WTC11 (cell line): Measurements from ENCODE around the gene CEP44. TPM values are rescaled to one million over a fixed set of nuclear protein-coding genes. Genes with fewer than 3 reads are reported as not detected.

Experiments
- ATAC-seq: fragments of 200-7000 bp; cut with Tn5 transposase; 2 replicates; pipeline ENCODE4 v1.10.0; 2021; ENCODE audit warnings: mild to moderate bottlenecking, moderate library complexity
- CTCF ChIA-PET: fragments of 300-600 bp; sonication (Branson Sonifier 250); formaldehyde crosslinking; loops from one replicate; lab custom pipeline; 2021; ENCODE audit warnings: antibody characterized with exemption; lab: Charles Lee
- POLR2A ChIA-PET: fragments of 350-600 bp; sonication (Branson Sonifier 250); formaldehyde crosslinking; loops from one replicate; lab custom pipeline; 2021; ENCODE audit warnings: antibody characterized with exemption; lab: Charles Lee
- DNase-seq: peaks from one replicate; pipeline ENCODE4 v3.0.0; 2021; ENCODE audit warnings: low spot score
- H3K27ac Mint-ChIP-seq: 2 replicates; pipeline ENCODE4 v1.8.0; 2021; ENCODE audit warnings: mixed read lengths
- H3K27me3 Mint-ChIP-seq: 2 replicates; pipeline ENCODE4 v1.8.0; 2021; ENCODE audit warnings: low read depth, mild to moderate bottlenecking, moderate library complexity, mixed read lengths
- H3K36me3 Mint-ChIP-seq: 2 replicates; pipeline ENCODE4 v1.8.0; 2021; ENCODE audit warnings: mixed read lengths
- H3K4me1 Mint-ChIP-seq: 2 replicates; pipeline ENCODE4 v1.8.0; 2022; ENCODE audit warnings: mixed read lengths
- H3K4me3 Mint-ChIP-seq: 2 replicates; pipeline ENCODE4 v1.8.0; 2021; ENCODE audit warnings: mild to moderate bottlenecking, moderate library complexity, mixed read lengths
- H3K9me3 Mint-ChIP-seq: 2 replicates; pipeline ENCODE4 v1.8.0; 2021; ENCODE audit warnings: mixed read lengths
- ATF3 ChIP-seq: sonication (generic); formaldehyde crosslinking; conservative IDR thresholded peaks from 2 replicates; pipeline ENCODE4 v1.8.1; 2022; ENCODE audit warnings: mild to moderate bottlenecking, missing genetic modification reagents
- CREB1 ChIP-seq: sonication (generic); formaldehyde crosslinking; IDR thresholded peaks from 2 replicates; pipeline ENCODE4 v1.8.0; 2023; ENCODE audit warnings: mild to moderate bottlenecking, missing genetic modification reagents
- CREM ChIP-seq: sonication (generic); formaldehyde crosslinking; IDR thresholded peaks from 2 replicates; pipeline ENCODE4 v1.8.1; 2022; ENCODE audit warnings: mild to moderate bottlenecking, missing genetic modification reagents, moderate library complexity
- E2F1 ChIP-seq: sonication (generic); formaldehyde crosslinking; IDR thresholded peaks from 2 replicates; pipeline ENCODE4 v1.8.0; 2022; ENCODE audit warnings: mild to moderate bottlenecking, missing genetic modification reagents
- ESRRA ChIP-seq: sonication (generic); formaldehyde crosslinking; IDR thresholded peaks from 2 replicates; pipeline ENCODE4 v1.8.1; 2022; ENCODE audit warnings: mild to moderate bottlenecking, missing genetic modification reagents, borderline replicate concordance
- FOXJ3 ChIP-seq: sonication (generic); formaldehyde crosslinking; IDR thresholded peaks from 2 replicates; pipeline ENCODE4 v1.9.0; 2021; ENCODE audit warnings: missing genetic modification reagents, mild to moderate bottlenecking, borderline replicate concordance
- FOXP4 ChIP-seq: sonication (generic); formaldehyde crosslinking; IDR thresholded peaks from 2 replicates; pipeline ENCODE4 v1.8.0; 2022; ENCODE audit warnings: mild to moderate bottlenecking, missing genetic modification reagents
- HMGXB4 ChIP-seq: sonication (generic); formaldehyde crosslinking; IDR thresholded peaks from 2 replicates; pipeline ENCODE4 v1.8.1; 2023; ENCODE audit warnings: mild to moderate bottlenecking, moderate library complexity, missing genetic modification reagents
- JAZF1 ChIP-seq: fragments of 250-450 bp; sonication (Bioruptor Pico); IDR thresholded peaks from 2 replicates; pipeline ENCODE4 v1.9.0; 2021; ENCODE audit warnings: moderate library complexity, mild to moderate bottlenecking, inconsistent platforms
- NFATC4 ChIP-seq: fragments of 250-450 bp; sonication (Bioruptor Pico); IDR thresholded peaks from 2 replicates; pipeline ENCODE4 v1.9.0; 2021; ENCODE audit warnings: mild to moderate bottlenecking
- RELA ChIP-seq: sonication (generic); formaldehyde crosslinking; IDR thresholded peaks from 2 replicates; pipeline ENCODE4 v1.8.1; 2022; ENCODE audit warnings: missing genetic modification reagents, mild to moderate bottlenecking, borderline replicate concordance
- RORB ChIP-seq: fragments of 250-450 bp; sonication (Bioruptor Pico); IDR thresholded peaks from 2 replicates; pipeline ENCODE4 v1.9.0; 2021; ENCODE audit warnings: mild to moderate bottlenecking
- SP1 ChIP-seq: sonication (generic); formaldehyde crosslinking; conservative IDR thresholded peaks from 2 replicates; pipeline ENCODE4 v1.8.1; 2022; ENCODE audit warnings: missing genetic modification reagents
- ZMAT4 ChIP-seq: fragments of 250-450 bp; sonication (Bioruptor Pico); IDR thresholded peaks from 2 replicates; pipeline ENCODE4 v1.9.0; 2021; ENCODE audit warnings: mild to moderate bottlenecking
- ZNF317 ChIP-seq: sonication (generic); formaldehyde crosslinking; IDR thresholded peaks from 2 replicates; pipeline ENCODE4 v1.8.1; 2023; ENCODE audit warnings: low read depth, mild to moderate bottlenecking, moderate library complexity, missing genetic modification reagents, borderline replicate concordance
- ZNF416 ChIP-seq: fragments of 250-450 bp; sonication (Bioruptor Pico); IDR thresholded peaks from 2 replicates; pipeline ENCODE4 v1.9.0; 2021; ENCODE audit warnings: mild to moderate bottlenecking, inconsistent platforms
- total RNA-seq: library from RNA; stranded (reverse); gene quantifications from 3 replicates; pipeline ENCODE4 v1.2.3, GENCODE V29; 2021
- TF ChIP-seq, protein P1 (sequence below): fragments of 250-450 bp; sonication (Bioruptor Pico); IDR thresholded peaks from 2 replicates; pipeline ENCODE4 v2.1.2; 2022; ENCODE audit warnings: mild to moderate bottlenecking, moderate library complexity
- TF ChIP-seq, protein P2 (sequence below): fragments of 250-450 bp; sonication (Bioruptor Pico); IDR thresholded peaks from 2 replicates; pipeline ENCODE4 v1.9.0; 2021; ENCODE audit warnings: moderate library complexity, mild to moderate bottlenecking, inconsistent platforms, borderline replicate concordance
- TF ChIP-seq, protein P3 (sequence below): sonication (generic); formaldehyde crosslinking; IDR thresholded peaks from 2 replicates; pipeline ENCODE4 v1.8.1; 2022; ENCODE audit warnings: missing genetic modification reagents, borderline replicate concordance
- TF ChIP-seq, protein P4 (sequence below): sonication (generic); formaldehyde crosslinking; IDR thresholded peaks from 2 replicates; pipeline ENCODE4 v1.8.1; 2022; ENCODE audit warnings: low read depth, missing genetic modification reagents, borderline replicate concordance
- TF ChIP-seq, protein P5 (sequence below): sonication (generic); formaldehyde crosslinking; IDR thresholded peaks from 2 replicates; pipeline ENCODE4 v1.8.0; 2023; ENCODE audit warnings: missing genetic modification reagents

Gene CEP44
- total RNA-seq, 1 experiment from 2014 or later, result 17.9 TPM

- TF ChIP-seq, protein P1, sequence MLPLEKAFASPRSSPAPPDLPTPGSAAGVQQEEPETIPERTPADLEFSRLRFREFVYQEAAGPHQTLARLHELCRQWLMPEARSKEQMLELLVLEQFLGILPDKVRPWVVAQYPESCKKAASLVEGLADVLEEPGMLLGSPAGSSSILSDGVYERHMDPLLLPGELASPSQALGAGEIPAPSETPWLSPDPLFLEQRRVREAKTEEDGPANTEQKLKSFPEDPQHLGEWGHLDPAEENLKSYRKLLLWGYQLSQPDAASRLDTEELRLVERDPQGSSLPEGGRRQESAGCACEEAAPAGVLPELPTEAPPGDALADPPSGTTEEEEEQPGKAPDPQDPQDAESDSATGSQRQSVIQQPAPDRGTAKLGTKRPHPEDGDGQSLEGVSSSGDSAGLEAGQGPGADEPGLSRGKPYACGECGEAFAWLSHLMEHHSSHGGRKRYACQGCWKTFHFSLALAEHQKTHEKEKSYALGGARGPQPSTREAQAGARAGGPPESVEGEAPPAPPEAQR (CRISPR knock-in tag), result no peak
- no peak for TF ChIP-seq HMGXB4 (CRISPR knock-in tag)
- TF ChIP-seq ZNF416 (CRISPR knock-in tag), result no peak
- no peak for TF ChIP-seq FOXJ3 (CRISPR knock-in tag)
- TF ChIP-seq, protein P2, sequence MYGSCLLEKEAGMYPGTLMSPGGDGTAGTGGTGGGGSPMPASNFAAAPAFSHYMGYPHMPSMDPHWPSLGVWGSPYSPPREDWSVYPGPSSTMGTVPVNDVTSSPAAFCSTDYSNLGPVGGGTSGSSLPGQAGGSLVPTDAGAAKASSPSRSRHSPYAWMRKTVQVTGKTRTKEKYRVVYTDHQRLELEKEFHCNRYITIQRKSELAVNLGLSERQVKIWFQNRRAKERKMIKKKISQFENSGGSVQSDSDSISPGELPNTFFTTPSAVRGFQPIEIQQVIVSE (CRISPR knock-in tag), result no peak
Measured at GRCh38 chr4:174277433-174277832, 6.3 kb upstream of the CEP44 start (continued).

GRCh38 chr4:174278467-174278866, 5.2 kb upstream of the CEP44 start:
- no peaks in the 10 kb centered on the region for H3K9me3 Mint-ChIP-seq
- no peak overlapping the region for H3K4me3 Mint-ChIP-seq
- TF ChIP-seq FOXP4 (CRISPR knock-in tag) (no peak), E2F1 (CRISPR knock-in tag) (no peak), ZMAT4 (CRISPR knock-in tag) (no peak), CREM (CRISPR knock-in tag) (no peak)
- no peaks in the 10 kb centered on the region for H3K27me3 Mint-ChIP-seq
- ATAC-seq, result no peak
- CTCF ChIA-PET, result no interaction called here
- peaks cover 6% of the 10 kb centered on the region for H3K4me1 Mint-ChIP-seq
- POLR2A ChIA-PET, result no interaction called here
- H3K27ac Mint-ChIP-seq, result no peak overlapping the region
- DNase-seq, result no peak
- H3K36me3 Mint-ChIP-seq, result no peaks in the 10 kb centered on the region

GRCh38 chr4:174279433-174280155, 4.1 kb upstream of the CEP44 start:
- H3K27me3 Mint-ChIP-seq, result no peaks in the 10 kb centered on the region
- no peak overlapping the region for H3K27ac Mint-ChIP-seq
- DNase-seq (no peak), ATAC-seq (no peak)
- H3K4me1 Mint-ChIP-seq, result peaks cover 9% of the 10 kb centered on the region
- POLR2A ChIA-PET, result no interaction called here
- H3K9me3 Mint-ChIP-seq, result no peaks in the 10 kb centered on the region
- no peak overlapping the region for H3K4me3 Mint-ChIP-seq
- CTCF ChIA-PET, result no interaction called here
- H3K36me3 Mint-ChIP-seq, result no peaks in the 10 kb centered on the region
- TF ChIP-seq RELA (CRISPR knock-in tag) (no peak), ZNF317 (CRISPR knock-in tag) (no peak), JAZF1 (no peak), RORB (no peak), CREB1 (no peak), ESRRA (no peak), SP1 (CRISPR knock-in tag) (no peak), NFATC4 (CRISPR knock-in tag) (no peak), ATF3 (no peak)
- TF ChIP-seq, protein P3, sequence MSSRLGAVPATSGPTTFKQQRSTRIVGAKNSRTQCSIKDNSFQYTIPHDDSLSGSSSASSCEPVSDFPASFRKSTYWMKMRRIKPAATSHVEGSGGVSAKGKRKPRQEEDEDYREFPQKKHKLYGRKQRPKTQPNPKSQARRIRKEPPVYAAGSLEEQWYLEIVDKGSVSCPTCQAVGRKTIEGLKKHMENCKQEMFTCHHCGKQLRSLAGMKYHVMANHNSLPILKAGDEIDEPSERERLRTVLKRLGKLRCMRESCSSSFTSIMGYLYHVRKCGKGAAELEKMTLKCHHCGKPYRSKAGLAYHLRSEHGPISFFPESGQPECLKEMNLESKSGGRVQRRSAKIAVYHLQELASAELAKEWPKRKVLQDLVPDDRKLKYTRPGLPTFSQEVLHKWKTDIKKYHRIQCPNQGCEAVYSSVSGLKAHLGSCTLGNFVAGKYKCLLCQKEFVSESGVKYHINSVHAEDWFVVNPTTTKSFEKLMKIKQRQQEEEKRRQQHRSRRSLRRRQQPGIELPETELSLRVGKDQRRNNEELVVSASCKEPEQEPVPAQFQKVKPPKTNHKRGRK (CRISPR knock-in tag), result no peak
- TF ChIP-seq, protein P4, sequence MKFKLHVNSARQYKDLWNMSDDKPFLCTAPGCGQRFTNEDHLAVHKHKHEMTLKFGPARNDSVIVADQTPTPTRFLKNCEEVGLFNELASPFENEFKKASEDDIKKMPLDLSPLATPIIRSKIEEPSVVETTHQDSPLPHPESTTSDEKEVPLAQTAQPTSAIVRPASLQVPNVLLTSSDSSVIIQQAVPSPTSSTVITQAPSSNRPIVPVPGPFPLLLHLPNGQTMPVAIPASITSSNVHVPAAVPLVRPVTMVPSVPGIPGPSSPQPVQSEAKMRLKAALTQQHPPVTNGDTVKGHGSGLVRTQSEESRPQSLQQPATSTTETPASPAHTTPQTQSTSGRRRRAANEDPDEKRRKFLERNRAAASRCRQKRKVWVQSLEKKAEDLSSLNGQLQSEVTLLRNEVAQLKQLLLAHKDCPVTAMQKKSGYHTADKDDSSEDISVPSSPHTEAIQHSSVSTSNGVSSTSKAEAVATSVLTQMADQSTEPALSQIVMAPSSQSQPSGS (CRISPR knock-in tag), result no peak
- TF ChIP-seq, protein P5, sequence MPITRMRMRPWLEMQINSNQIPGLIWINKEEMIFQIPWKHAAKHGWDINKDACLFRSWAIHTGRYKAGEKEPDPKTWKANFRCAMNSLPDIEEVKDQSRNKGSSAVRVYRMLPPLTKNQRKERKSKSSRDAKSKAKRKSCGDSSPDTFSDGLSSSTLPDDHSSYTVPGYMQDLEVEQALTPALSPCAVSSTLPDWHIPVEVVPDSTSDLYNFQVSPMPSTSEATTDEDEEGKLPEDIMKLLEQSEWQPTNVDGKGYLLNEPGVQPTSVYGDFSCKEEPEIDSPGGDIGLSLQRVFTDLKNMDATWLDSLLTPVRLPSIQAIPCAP (CRISPR knock-in tag), result no peak
